ENCODE measurements around the gene TBC1D28. TPM values are rescaled to one million over a fixed set of nuclear protein-coding genes. Genes with fewer than 3 reads are reported as not detected.
"Not testable (repeated sequence)": the region's sequence is repeated elsewhere in the genome, so short reads cannot be mapped to it uniquely, and the experiment has no call there.

TBC1D28 gene
- total and polyA plus RNA-seq, 2 donors (not counting 1 experiment from before 2014, with no cell fraction given) = not detected

- H4K20me1 ChIP-seq (ENCODE audit: control insufficient read depth, extremely low read depth, insufficient read depth, low read length); H2AFZ ChIP-seq (ENCODE audit: low read length); H3K27ac ChIP-seq (ENCODE audit: insufficient read depth, low read length); H3K9me3 ChIP-seq (ENCODE audit: control insufficient read depth, insufficient read depth, low read depth, low read length); H3K4me2 ChIP-seq (ENCODE audit: extremely low read depth, insufficient read depth, low read length); H3K36me3 ChIP-seq (ENCODE audit: control insufficient read depth, insufficient read depth, low read length); H3K27me3 ChIP-seq (ENCODE audit: control insufficient read depth, insufficient read depth, low read length); H3K9ac ChIP-seq (ENCODE audit: insufficient read depth, low read length); H3K4me3 ChIP-seq (replicated peaks in 1 of 4; ENCODE audit: control extremely low read depth in 1 of 4, insufficient read depth in 1 of 4, low read depth in 3 of 4, low read length in 4 of 4); H3K79me2 ChIP-seq (ENCODE audit: control insufficient read depth, insufficient read depth, low read length); H3K4me1 ChIP-seq (ENCODE audit: control insufficient read depth, extremely low read depth, insufficient read depth, low read length); DNase-seq (ENCODE audit: low read depth in 2 of 2): not testable (repeated sequence)
Measured at GRCh38 chr17:18636237-18636636, 8.0 kb downstream of the TBC1D28 start.

DNA sequence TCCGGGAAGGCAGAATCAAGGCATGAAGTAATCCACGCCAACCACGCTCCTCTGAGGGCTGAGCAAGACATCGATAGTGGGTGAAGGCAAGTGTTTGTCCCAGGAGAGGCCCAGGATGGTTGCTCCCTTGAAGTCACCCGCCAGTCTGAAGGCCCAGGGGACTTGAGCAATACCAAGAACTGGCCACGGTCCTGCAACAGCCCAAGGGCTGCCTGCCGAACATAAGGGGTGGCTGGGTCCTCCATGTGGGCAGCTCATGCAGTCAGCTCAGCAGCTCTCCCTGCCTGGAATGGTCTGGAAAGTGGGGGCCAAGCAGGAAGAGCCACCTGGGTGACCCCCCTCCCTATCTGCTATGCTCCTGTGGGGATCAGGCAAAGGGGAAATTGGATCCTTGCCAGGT, 8.4 kb downstream of the TBC1D28 start:
- H3K4me3 ChIP-seq (replicated peaks in 1 of 4; ENCODE audit: control extremely low read depth in 1 of 4, insufficient read depth in 1 of 4, low read depth in 3 of 4, low read length in 4 of 4); DNase-seq (ENCODE audit: low read depth in 2 of 2); H3K27ac ChIP-seq (ENCODE audit: insufficient read depth, low read length); H3K27me3 ChIP-seq (ENCODE audit: control insufficient read depth, insufficient read depth, low read length); H2AFZ ChIP-seq (ENCODE audit: low read length); H3K4me1 ChIP-seq (ENCODE audit: control insufficient read depth, extremely low read depth, insufficient read depth, low read length); H4K20me1 ChIP-seq (ENCODE audit: control insufficient read depth, extremely low read depth, insufficient read depth, low read length); H3K79me2 ChIP-seq (ENCODE audit: control insufficient read depth, insufficient read depth, low read length); H3K36me3 ChIP-seq (ENCODE audit: control insufficient read depth, insufficient read depth, low read length); H3K9ac ChIP-seq (ENCODE audit: insufficient read depth, low read length); H3K4me2 ChIP-seq (ENCODE audit: extremely low read depth, insufficient read depth, low read length); H3K9me3 ChIP-seq (ENCODE audit: control insufficient read depth, insufficient read depth, low read depth, low read length): not testable (repeated sequence)

DNA sequence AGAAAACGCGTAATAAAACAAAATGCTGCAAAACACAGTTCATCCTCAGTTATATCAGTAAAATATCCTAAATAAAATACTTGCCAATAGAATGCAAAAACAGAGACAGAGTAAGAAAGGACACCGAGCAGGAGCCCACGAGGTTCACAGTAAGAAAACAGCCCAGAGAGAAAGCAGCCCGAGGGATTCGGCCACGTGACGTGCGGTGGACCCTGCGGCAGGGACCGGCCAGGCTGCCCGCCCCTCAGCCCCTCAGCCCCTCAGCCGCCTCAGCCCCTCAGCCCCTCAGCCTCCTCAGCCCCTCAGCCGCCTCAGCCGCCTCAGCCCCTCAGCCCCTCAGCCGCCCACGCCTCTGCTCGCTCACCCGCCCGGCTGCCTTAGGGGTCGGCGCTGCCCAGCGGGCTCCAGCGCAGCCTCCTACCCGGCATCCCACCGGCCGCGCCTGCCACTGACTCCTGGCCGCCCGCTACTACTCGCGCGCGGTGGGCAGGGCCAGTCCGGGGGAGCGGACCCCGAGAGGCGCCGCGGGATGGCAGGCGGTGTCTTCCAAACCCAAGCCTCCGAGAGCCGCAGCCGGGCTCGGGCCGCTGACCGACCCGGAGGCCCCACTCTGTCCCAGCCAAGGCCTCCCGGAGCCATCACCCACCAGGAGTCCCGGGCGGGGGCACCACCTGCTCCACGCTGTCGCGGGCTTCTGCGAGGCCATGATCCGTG, 9.5 kb downstream of the TBC1D28 start:
- Histone ChIP-seq H3K4me2 (ENCODE audit: extremely low read depth, insufficient read depth, low read length) (peak overlapping the region; percentile 25), H3K4me3 (replicated peaks in 1 of 4; ENCODE audit: control extremely low read depth in 1 of 4, insufficient read depth in 1 of 4, low read depth in 3 of 4, low read length in 4 of 4) (peak overlapping the region in 2 of 4 experiments; percentile 16 to 17)
- H3K27ac ChIP-seq (ENCODE audit: insufficient read depth, low read length); H3K36me3 ChIP-seq (ENCODE audit: control insufficient read depth, insufficient read depth, low read length); H4K20me1 ChIP-seq (ENCODE audit: control insufficient read depth, extremely low read depth, insufficient read depth, low read length); H3K4me1 ChIP-seq (ENCODE audit: control insufficient read depth, extremely low read depth, insufficient read depth, low read length); H3K9ac ChIP-seq (ENCODE audit: insufficient read depth, low read length); H2AFZ ChIP-seq (ENCODE audit: low read length); DNase-seq (ENCODE audit: low read depth in 2 of 2); H3K9me3 ChIP-seq (ENCODE audit: control insufficient read depth, insufficient read depth, low read depth, low read length); H3K27me3 ChIP-seq (ENCODE audit: control insufficient read depth, insufficient read depth, low read length); H3K79me2 ChIP-seq (ENCODE audit: control insufficient read depth, insufficient read depth, low read length): not testable (repeated sequence)

DNA sequence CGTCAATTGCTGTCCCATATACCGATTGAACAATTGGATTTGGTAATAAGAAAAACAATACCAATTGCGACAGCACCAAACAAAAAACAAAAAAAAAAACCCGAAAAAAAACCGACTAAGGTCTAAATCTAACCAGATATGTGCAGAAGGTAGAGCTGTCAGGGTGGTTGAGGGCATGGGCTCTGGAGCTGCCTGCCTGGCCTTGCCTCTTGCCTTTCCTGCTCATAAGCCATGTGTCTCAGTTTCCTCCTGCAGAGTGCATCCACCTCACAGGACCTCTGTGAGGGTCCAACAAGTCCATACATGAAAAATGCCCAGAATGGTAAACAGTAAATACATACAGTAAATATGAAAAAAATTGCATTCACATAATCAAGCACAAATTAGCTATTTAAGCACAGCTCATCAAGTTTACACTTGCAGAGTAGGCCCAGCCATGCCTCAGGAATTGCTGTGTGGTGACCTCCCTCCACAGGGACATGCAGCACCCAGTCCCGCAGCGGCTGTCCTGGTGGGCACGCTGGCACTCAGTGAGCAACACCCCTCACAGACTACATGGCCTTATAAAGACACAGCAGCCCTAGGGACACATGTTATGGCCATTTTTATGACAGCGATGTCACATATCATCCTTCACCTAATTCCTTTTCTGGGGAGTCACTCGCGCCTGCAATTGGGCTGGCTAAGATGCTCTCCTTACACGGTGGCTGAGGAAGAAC, 17.9 kb downstream of the TBC1D28 start:
- Histone ChIP-seq H3K27ac (ENCODE audit: insufficient read depth, low read length) (no peak overlapping the region), H3K27me3 (ENCODE audit: control insufficient read depth, insufficient read depth, low read length) (no peaks in the 10 kb centered on the region), H3K9me3 (ENCODE audit: control insufficient read depth, insufficient read depth, low read depth, low read length) (no peaks in the 10 kb centered on the region), H3K9ac (ENCODE audit: insufficient read depth, low read length) (no peak overlapping the region), H3K4me3 (replicated peaks in 1 of 4; ENCODE audit: control extremely low read depth in 1 of 4, insufficient read depth in 1 of 4, low read depth in 3 of 4, low read length in 4 of 4) (peak overlapping the region in 1 of 4 experiments; percentile 13), H3K79me2 (ENCODE audit: control insufficient read depth, insufficient read depth, low read length) (no peaks in the 10 kb centered on the region), H2AFZ (ENCODE audit: low read length) (peak overlapping the region; percentile 33), H4K20me1 (ENCODE audit: control insufficient read depth, extremely low read depth, insufficient read depth, low read length) (no peaks in the 10 kb centered on the region), H3K4me1 (ENCODE audit: control insufficient read depth, extremely low read depth, insufficient read depth, low read length) (no peaks in the 10 kb centered on the region), H3K36me3 (ENCODE audit: control insufficient read depth, insufficient read depth, low read length) (no peaks in the 10 kb centered on the region), H3K4me2 (ENCODE audit: extremely low read depth, insufficient read depth, low read length) (peak overlapping the region; percentile 51)
- DNase-seq (ENCODE audit: low read depth in 2 of 2) = no peak
- TF ChIP-seq, protein P1, sequence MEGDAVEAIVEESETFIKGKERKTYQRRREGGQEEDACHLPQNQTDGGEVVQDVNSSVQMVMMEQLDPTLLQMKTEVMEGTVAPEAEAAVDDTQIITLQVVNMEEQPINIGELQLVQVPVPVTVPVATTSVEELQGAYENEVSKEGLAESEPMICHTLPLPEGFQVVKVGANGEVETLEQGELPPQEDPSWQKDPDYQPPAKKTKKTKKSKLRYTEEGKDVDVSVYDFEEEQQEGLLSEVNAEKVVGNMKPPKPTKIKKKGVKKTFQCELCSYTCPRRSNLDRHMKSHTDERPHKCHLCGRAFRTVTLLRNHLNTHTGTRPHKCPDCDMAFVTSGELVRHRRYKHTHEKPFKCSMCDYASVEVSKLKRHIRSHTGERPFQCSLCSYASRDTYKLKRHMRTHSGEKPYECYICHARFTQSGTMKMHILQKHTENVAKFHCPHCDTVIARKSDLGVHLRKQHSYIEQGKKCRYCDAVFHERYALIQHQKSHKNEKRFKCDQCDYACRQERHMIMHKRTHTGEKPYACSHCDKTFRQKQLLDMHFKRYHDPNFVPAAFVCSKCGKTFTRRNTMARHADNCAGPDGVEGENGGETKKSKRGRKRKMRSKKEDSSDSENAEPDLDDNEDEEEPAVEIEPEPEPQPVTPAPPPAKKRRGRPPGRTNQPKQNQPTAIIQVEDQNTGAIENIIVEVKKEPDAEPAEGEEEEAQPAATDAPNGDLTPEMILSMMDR (conservative IDR thresholded peaks at IDR 0.05 in 1 of 2, IDR thresholded peaks at IDR 0.05 in 1 of 2; ENCODE audit: low read depth in 1 of 2, low read length in 2 of 2) = no peak
- TF ChIP-seq EZH2 (IDR thresholded peaks at IDR 0.05; ENCODE audit: low read length, missing control alignments) = no peak

Data from fibroblast of lung (primary cell).